ENCODE measurements around the gene TIAM1. TPM values are rescaled to one million over a fixed set of nuclear protein-coding genes. Genes with fewer than 3 reads are reported as not detected.

The TIAM1 gene
- total and polyA plus RNA-seq, 7 donors = 0.21 to 1.7 (median 0.75) TPM

DNA sequence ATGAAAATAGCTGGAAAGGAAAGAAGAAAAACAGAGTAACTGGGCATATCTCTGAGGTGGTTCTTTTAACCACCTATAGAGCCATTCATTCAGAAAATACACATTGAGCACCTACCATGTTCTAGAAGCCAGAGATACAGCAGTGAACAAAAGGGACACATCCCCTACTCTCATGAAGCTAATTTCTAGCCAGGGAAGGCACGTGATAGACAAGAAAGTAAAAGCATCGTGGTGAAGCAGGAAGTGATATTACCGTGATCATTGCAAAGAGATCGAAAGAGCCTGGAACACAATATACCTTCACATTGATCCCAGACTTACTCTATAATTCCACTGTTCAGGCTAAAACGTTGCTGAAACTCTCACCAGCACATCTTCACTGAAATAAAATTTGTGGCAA, 76.0 kb downstream of the TIAM1 start:
- Histone ChIP-seq H3K36me3 (ENCODE audit: insufficient read depth in 1 of 2, low read depth in 1 of 2) (no peaks in the 10 kb centered on the region), H3K27ac (no peak overlapping the region), H3K9me3 (no peaks in the 10 kb centered on the region), H3K4me1 (no peaks in the 10 kb centered on the region), H3K4me3 (no peak overlapping the region), H3K27me3 (ENCODE audit: insufficient read depth in 3 of 3, low read length in 2 of 3) (peaks cover 0 to 4% (median 2%) of the 10 kb centered on the region in 3 donors)
- intact Hi-C loops (cut with DNase I) = no loop called here
- DNase-seq (no peak), ATAC-seq (no peak)
- no peak for TF ChIP-seq CTCF (IDR thresholded peaks at IDR 0.05)
- WGBS, 3 donors = 70 to 83% (median 72%) methylated on average over 5 of the region's 5 CpGs

GRCh38 chr21:31267644-31268043, 76.4 kb downstream of the TIAM1 start:
- H3K36me3 ChIP-seq (ENCODE audit: insufficient read depth in 1 of 2, low read depth in 1 of 2) = no peaks in the 10 kb centered on the region
- H3K4me1 ChIP-seq = no peaks in the 10 kb centered on the region
- H3K9me3 ChIP-seq = no peaks in the 10 kb centered on the region
- intact Hi-C loops (cut with DNase I) = no loop called here
- H3K27ac ChIP-seq = no peak overlapping the region
- no peak overlapping the region for H3K4me3 ChIP-seq
- ATAC-seq (no peak), DNase-seq (no peak)
- peaks cover 0 to 4% (median 2%) of the 10 kb centered on the region in 3 donors for H3K27me3 ChIP-seq (ENCODE audit: insufficient read depth in 3 of 3, low read length in 2 of 3)
- 80 to 85% (median 84%) methylated on average over 4 of the region's 4 CpGs for WGBS, 3 donors
- TF ChIP-seq CTCF (IDR thresholded peaks at IDR 0.05) = no peak

DNA sequence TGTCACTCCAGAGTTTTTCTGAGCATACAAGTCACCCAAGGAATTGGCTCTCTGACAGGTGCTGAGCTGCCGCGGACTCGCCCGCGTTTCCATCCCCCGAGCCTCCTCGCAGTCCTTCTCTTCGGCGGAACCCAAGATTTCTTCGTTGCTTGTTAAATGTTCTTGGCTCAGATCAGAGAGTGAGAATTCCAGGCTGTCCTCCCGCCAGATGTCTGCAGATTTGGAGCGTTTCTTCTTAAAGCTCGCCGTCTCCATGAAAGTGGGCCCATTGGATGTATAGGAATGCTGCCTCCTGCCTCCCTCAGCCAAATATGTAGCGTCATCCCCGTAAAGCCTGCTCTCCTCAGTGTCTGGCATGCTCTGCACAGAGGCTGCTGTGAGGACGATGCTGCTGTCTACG, 77.8 kb downstream of the TIAM1 start:
- Histone ChIP-seq H3K9me3 (no peaks in the 10 kb centered on the region), H3K27ac (no peak overlapping the region), H3K4me1 (no peaks in the 10 kb centered on the region), H3K27me3 (ENCODE audit: insufficient read depth in 3 of 3, low read length in 2 of 3) (peaks cover 0 to 4% (median 2%) of the 10 kb centered on the region in 3 donors), H3K4me3 (no peak overlapping the region), H3K36me3 (ENCODE audit: insufficient read depth in 1 of 2, low read depth in 1 of 2) (no peaks in the 10 kb centered on the region)
- intact Hi-C loops (cut with DNase I) = no loop called here
- WGBS, 3 donors = 29 to 35% (median 33%) methylated on average over 18 of the region's 18 CpGs
- ATAC-seq = no peak
- DNase-seq = no peak
- TF ChIP-seq CTCF (IDR thresholded peaks at IDR 0.05) = no peak

DNA sequence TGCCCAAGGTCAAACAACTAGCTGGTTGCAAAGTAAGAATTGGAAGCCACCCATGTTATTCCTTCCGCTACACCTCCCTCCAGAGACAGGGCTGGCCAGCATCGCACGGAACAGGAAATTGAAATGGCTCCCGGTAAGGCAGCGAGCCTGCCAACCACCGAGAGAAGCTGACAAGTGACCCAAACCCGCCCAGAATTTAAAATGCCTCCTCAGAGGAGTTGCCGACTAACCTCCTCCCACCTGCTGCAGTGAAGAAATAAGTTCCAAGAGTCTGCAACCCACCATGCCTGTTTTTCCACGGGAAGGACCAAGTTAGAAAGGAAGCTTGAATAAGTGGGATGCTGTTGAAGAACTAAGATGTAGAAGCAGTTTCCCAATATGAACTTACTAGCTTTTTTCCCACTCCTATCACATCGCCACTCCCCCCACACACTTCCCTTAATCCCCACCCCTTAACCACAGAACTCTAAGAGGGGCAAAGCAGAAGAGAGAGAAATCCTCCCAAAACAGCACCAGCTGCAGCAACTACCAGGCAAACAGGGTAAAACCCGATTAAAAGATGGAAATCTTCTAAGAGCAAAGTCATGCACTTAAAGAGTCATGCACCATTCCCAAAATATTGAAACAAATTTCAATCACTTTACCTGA, 78.6 kb downstream of the TIAM1 start:
- no peaks in the 10 kb centered on the region for H3K36me3 ChIP-seq (ENCODE audit: insufficient read depth in 1 of 2, low read depth in 1 of 2)
- 8 to 12% (median 11%) methylated on average over 11 of the region's 11 CpGs for WGBS, 3 donors
- H3K4me3 ChIP-seq = no peak overlapping the region
- intact Hi-C loops (cut with DNase I) = no loop called here
- no peaks in the 10 kb centered on the region for H3K9me3 ChIP-seq
- TF ChIP-seq CTCF (IDR thresholded peaks at IDR 0.05) = no peak
- no peaks in the 10 kb centered on the region for H3K4me1 ChIP-seq
- DNase-seq = peak; percentile 42 to 74
- no peak overlapping the region for H3K27ac ChIP-seq
- ATAC-seq = no peak
- peaks cover 0 to 4% (median 2%) of the 10 kb centered on the region in 3 donors for H3K27me3 ChIP-seq (ENCODE audit: insufficient read depth in 3 of 3, low read length in 2 of 3)

DNA sequence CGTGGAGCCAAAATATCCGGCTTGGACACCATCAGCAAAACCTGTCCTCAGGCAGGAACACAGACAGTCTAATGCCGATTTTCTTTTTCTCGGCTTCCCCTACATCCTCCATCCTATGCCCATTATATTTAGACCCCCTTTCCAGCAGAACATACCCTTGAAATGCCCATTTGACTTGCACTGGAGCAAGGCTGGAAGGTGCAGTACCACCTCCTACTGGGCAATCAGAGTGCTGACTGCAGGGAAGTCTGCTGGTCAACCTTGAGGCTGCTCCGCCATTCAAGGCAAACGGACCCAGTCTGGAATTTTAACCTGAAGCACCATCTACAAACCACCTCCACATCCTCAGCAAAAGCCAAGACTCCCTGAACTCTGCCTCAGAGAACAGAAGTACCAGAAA, 79.5 kb downstream of the TIAM1 start:
- H3K36me3 ChIP-seq (ENCODE audit: insufficient read depth in 1 of 2, low read depth in 1 of 2) = no peaks in the 10 kb centered on the region
- no peaks in the 10 kb centered on the region for H3K4me1 ChIP-seq
- H3K27me3 ChIP-seq (ENCODE audit: insufficient read depth in 3 of 3, low read length in 2 of 3) = peaks cover 0 to 4% (median 2%) of the 10 kb centered on the region in 3 donors
- no peak overlapping the region for H3K4me3 ChIP-seq
- no peak for ATAC-seq
- intact Hi-C loops (cut with DNase I) = no loop called here
- H3K9me3 ChIP-seq = no peaks in the 10 kb centered on the region
- no peak for DNase-seq
- no peak overlapping the region for H3K27ac ChIP-seq
- 92 to 97% (median 96%) methylated on average over 6 of the region's 6 CpGs for WGBS, 3 donors
- no peak for TF ChIP-seq CTCF (IDR thresholded peaks at IDR 0.05)

Data from psoas muscle (tissue), 8 donors.